22Rv1 (cell line): ENCODE data around the gene MRPL21.

ENCODE experiments used
- H3K27ac ChIP-seq: fragments of 450-650 bp; 2 replicates; pipeline ENCODE4 v1.5.1; 2017
- CTCF ChIP-seq: fragments of 450-650 bp; IDR thresholded peaks from 2 replicates; pipeline ENCODE4 v1.5.1; 2017; ENCODE audit warnings: mild to moderate bottlenecking
- ZFX ChIP-seq: fragments of 450-650 bp; IDR thresholded peaks from 2 replicates; pipeline ENCODE4 v1.6.1; 2017; ENCODE audit warnings: antibody characterized with exemption, borderline replicate concordance

Gene MRPL21

GRCh38 chr11:68942751-68943271, 39.2 kb upstream of the MRPL21 start:
- H3K27ac ChIP-seq: no peak overlapping the region
- no peak for TF ChIP-seq CTCF

- TF ChIP-seq ZFX (no peak), CTCF (no peak)
- H3K27ac ChIP-seq: no peak overlapping the region
Observed at GRCh38 chr11:68942095-68942620, 38.5 kb upstream of the MRPL21 start.

GRCh38 chr11:68941324-68942094, 37.9 kb upstream of the MRPL21 start:
- TF ChIP-seq ZFX: no peak
- TF ChIP-seq CTCF: no peak
- H3K27ac ChIP-seq: no peak overlapping the region

GRCh38 chr11:68940651-68941323, 37.2 kb upstream of the MRPL21 start:
- no peak for TF ChIP-seq ZFX
- no peak for TF ChIP-seq CTCF
- no peak overlapping the region for H3K27ac ChIP-seq

GRCh38 chr11:68939583-68940555, 36.2 kb upstream of the MRPL21 start:
- no peak overlapping the region for H3K27ac ChIP-seq
- no peak for TF ChIP-seq CTCF
- no peak for TF ChIP-seq ZFX

- H3K27ac ChIP-seq: no peak overlapping the region
- no peak for TF ChIP-seq CTCF
- no peak for TF ChIP-seq ZFX
Observed at GRCh38 chr11:68938816-68939582, 35.4 kb upstream of the MRPL21 start.
